Vagina (tissue), 2 donors: ENCODE measurements around the gene PLCB3. TPM values are rescaled to one million over a fixed set of nuclear protein-coding genes. Genes with fewer than 3 reads are reported as not detected.

Experiments used
- DNase-seq, 2 donors: peaks; one replicate each; pipeline ENCODE4 v3.0.0-alpha.2; 2017; ENCODE audit errors: extremely low spot score in 2 of 2
- H3K27ac ChIP-seq: fragments of 200-600 bp; sonication (generic); one replicate; pipeline ENCODE4 v1.5.1; 2019
- H3K27me3 ChIP-seq: fragments of 200-600 bp; sonication (generic); one replicate; pipeline ENCODE4 v1.5.1; 2019
- H3K36me3 ChIP-seq, 2 donors: fragments of 200-600 bp; sonication (generic); one replicate each; pipeline ENCODE4 v1.5.1; 2017 to 2019
- H3K4me1 ChIP-seq: fragments of 200-600 bp; sonication (generic); one replicate; pipeline ENCODE4 v1.5.1; 2019
- H3K4me3 ChIP-seq, 2 donors: fragments of 200-600 bp; sonication (generic); 1 replicate in 1 of 2; 2 replicates in 1 of 2; pipeline ENCODE4 v1.5.1; 2016 to 2019
- H3K9me3 ChIP-seq: fragments of 200-600 bp; sonication (generic); one replicate; pipeline ENCODE4 v1.5.1; 2019
- CTCF ChIP-seq, 3 experiments: fragments of 450-650 bp in 2 of 3; fragments of 200-600 bp in 1 of 3; sonication (generic) in 1 of 3; IDR thresholded peaks; one replicate each; pipeline ENCODE4 v1.5.1; 2017 to 2019; ENCODE audit warnings: antibody characterized with exemption in 3 of 3, mild to moderate bottlenecking in 2 of 3, moderate library complexity in 2 of 3
- POLR2A ChIP-seq, 2 donors: fragments of 450-650 bp; IDR thresholded peaks; one replicate each; pipeline ENCODE4 v1.6.1; 2017; ENCODE audit warnings: antibody characterized with exemption in 2 of 2, mild to moderate bottlenecking in 2 of 2, moderate library complexity in 2 of 2
- POLR2AphosphoS5 ChIP-seq, 2 donors: sonication (generic); formaldehyde crosslinking; IDR thresholded peaks; one replicate each; pipeline ENCODE4 v1.9.0; 2017; ENCODE audit warnings: antibody characterized with exemption in 2 of 2, mild to moderate bottlenecking in 2 of 2, low read depth in 1 of 2; ENCODE audit not compliant: insufficient read depth in 1 of 2
- intact Hi-C: fragments of 100-400 bp; cut with DNase I; formaldehyde crosslinking; loops from one replicate; pipeline ENCODE4 v1.15.1; 2023
- total RNA-seq: library from RNA; depleted of rRNA; stranded (reverse); fragments of >200 nt; gene quantifications from one replicate; pipeline ENCODE4 v1.2.3, GENCODE V29; 2016

The PLCB3 gene
- total RNA-seq, 1 donor from 2014 or later, result 33.1 TPM

- intact Hi-C loops, result no loop called here
- no peak overlapping the region for H3K4me3 ChIP-seq
- H3K4me1 ChIP-seq, result peaks cover 27% of the 10 kb centered on the region
- H3K27me3 ChIP-seq, result no peaks in the 10 kb centered on the region
- peaks cover 0 to 47% of the 10 kb centered on the region in 2 donors for H3K36me3 ChIP-seq
- H3K27ac ChIP-seq, result peak overlapping the region; percentile 36
- H3K9me3 ChIP-seq, result no peaks in the 10 kb centered on the region
- DNase-seq, result no peak
- peak; percentile 50 to 71 (median 65) for TF ChIP-seq CTCF (IDR thresholded peaks at IDR 0.05)
- TF ChIP-seq POLR2AphosphoS5 (IDR thresholded peaks at IDR 0.05; ENCODE audit: insufficient read depth in 1 of 2, low read depth in 1 of 2), result peak in 1 of 2 donors; percentile 87
- no peak for TF ChIP-seq POLR2A (IDR thresholded peaks at IDR 0.05)
Observed at GRCh38 chr11:64204464-64204989, 46.8 kb upstream of the PLCB3 start.

- intact Hi-C loops, result loop anchor here (5.0 kb wide), 1 partner anchor 91 kb away; no protein-coding TSS in a partner anchor
- H3K27ac ChIP-seq, result peak within 1 kb of the TSS; percentile 76
- H3K27me3 ChIP-seq, result no peaks in the 10 kb centered on the region
- H3K36me3 ChIP-seq, result peaks cover 0 to 25% of the 10 kb centered on the region in 2 donors
- DNase-seq, result no peak
- TF ChIP-seq POLR2AphosphoS5 (IDR thresholded peaks at IDR 0.05; ENCODE audit: insufficient read depth in 1 of 2, low read depth in 1 of 2) (peak in 1 of 2 donors; percentile 9), CTCF (IDR thresholded peaks at IDR 0.05) (no peak)
- no peaks in the 10 kb centered on the region for H3K9me3 ChIP-seq
- H3K4me3 ChIP-seq, result peak within 1 kb of the TSS; percentile 27 to 40
- H3K4me1 ChIP-seq, result peaks cover 27% of the 10 kb centered on the region
Observed at GRCh38 chr11:64206457-64207255, 44.7 kb upstream of the PLCB3 start, which contains the start of gene FERMT3. Gene FERMT3, plus strand, starts transcription at chr11:64206721. Its CDS starts 644 bp downstream, at chr11:64207365.

- intact Hi-C loops, result loop anchor here (5.0 kb wide), 1 partner anchor 90 kb away; no protein-coding TSS in a partner anchor
- no peak for DNase-seq
- H3K4me1 ChIP-seq, result peaks cover 27% of the 10 kb centered on the region
- H3K4me3 ChIP-seq, result peak overlapping the region; percentile 27 to 40
- peak overlapping the region; percentile 76 for H3K27ac ChIP-seq
- H3K9me3 ChIP-seq, result no peaks in the 10 kb centered on the region
- TF ChIP-seq POLR2AphosphoS5 (IDR thresholded peaks at IDR 0.05; ENCODE audit: insufficient read depth in 1 of 2, low read depth in 1 of 2), result peak in 1 of 2 donors; percentile 77
- peak in 1 of 3 experiments; percentile 17 for TF ChIP-seq CTCF (IDR thresholded peaks at IDR 0.05)
- no peak for TF ChIP-seq POLR2A (IDR thresholded peaks at IDR 0.05)
- no peaks in the 10 kb centered on the region for H3K27me3 ChIP-seq
- peaks cover 0 to 17% of the 10 kb centered on the region in 2 donors for H3K36me3 ChIP-seq
Observed at GRCh38 chr11:64207256-64208085, 43.9 kb upstream of the PLCB3 start.

GRCh38 chr11:64208086-64208795 lies 43.1 kb upstream of the PLCB3 start:
- Histone ChIP-seq H3K27ac (peak overlapping the region; percentile 76), H3K4me3 (peak overlapping the region; percentile 27 to 40), H3K27me3 (no peaks in the 10 kb centered on the region), H3K9me3 (no peaks in the 10 kb centered on the region), H3K36me3 (peaks cover 0 to 9% of the 10 kb centered on the region in 2 donors), H3K4me1 (peaks cover 27% of the 10 kb centered on the region)
- TF ChIP-seq POLR2AphosphoS5 (IDR thresholded peaks at IDR 0.05; ENCODE audit: insufficient read depth in 1 of 2, low read depth in 1 of 2) (peak in 1 of 2 donors; percentile 1), POLR2A (IDR thresholded peaks at IDR 0.05) (no peak)
- intact Hi-C loops, result loop anchor here (5.0 kb wide), 1 partner anchor 89 kb away; no protein-coding TSS in a partner anchor
- DNase-seq, result no peak
